IPS-NIHi7 (cell line): Measurements from ENCODE around the gene LMF1.

Experiments used
- DNase-seq: peaks from one replicate; pipeline ENCODE4 v3.0.0; 2012; ENCODE audit warnings: mixed read lengths; ENCODE audit errors: extremely low spot score

LMF1 gene

GRCh38 chr16:1002399-1003166 lies 31.8 kb upstream of the LMF1 start:
- DNase-seq, result peak; percentile 60

- no peak for DNase-seq
Observed at GRCh38 chr16:1001096-1001495, 30.3 kb upstream of the LMF1 start.

- DNase-seq, result no peak
Observed at GRCh38 chr16:1000608-1001007, 29.8 kb upstream of the LMF1 start.

GRCh38 chr16:999677-1000076 lies 28.9 kb upstream of the LMF1 start:
- no peak for DNase-seq

GRCh38 chr16:998615-999014 lies 27.8 kb upstream of the LMF1 start:
- DNase-seq, result no peak

- no peak for DNase-seq
Observed at GRCh38 chr16:998211-998610, 27.4 kb upstream of the LMF1 start.

- DNase-seq, result peak; percentile 86
Observed at GRCh38 chr16:997440-998051, 26.8 kb upstream of the LMF1 start.

GRCh38 chr16:996681-997080 lies 25.9 kb upstream of the LMF1 start:
- DNase-seq, result no peak

- no peak for DNase-seq
Observed at GRCh38 chr16:995783-996182, 25.0 kb upstream of the LMF1 start.

- no peak for DNase-seq
Observed at GRCh38 chr16:995087-995486, 24.3 kb upstream of the LMF1 start.

- no peak for DNase-seq
Observed at GRCh38 chr16:993731-994130, 22.9 kb upstream of the LMF1 start.

- DNase-seq, result no peak
Observed at GRCh38 chr16:991773-992172, 21.0 kb upstream of the LMF1 start.

- no peak for DNase-seq
Observed at GRCh38 chr16:991345-991744, 20.6 kb upstream of the LMF1 start.

- DNase-seq, result no peak
Observed at GRCh38 chr16:990516-991291, 19.9 kb upstream of the LMF1 start.

GRCh38 chr16:989354-989814 lies 18.6 kb upstream of the LMF1 start:
- DNase-seq, result no peak

- no peak for DNase-seq
Observed at GRCh38 chr16:988471-989353, 17.9 kb upstream of the LMF1 start.

GRCh38 chr16:987906-988305 lies 17.1 kb upstream of the LMF1 start:
- DNase-seq, result no peak

- DNase-seq, result no peak
Observed at GRCh38 chr16:986925-987582, 16.3 kb upstream of the LMF1 start.

- no peak for DNase-seq
Observed at GRCh38 chr16:986411-986810, 15.6 kb upstream of the LMF1 start.

- no peak for DNase-seq
Observed at GRCh38 chr16:985646-986400, 15.0 kb upstream of the LMF1 start.
